ENCODE measurements around the gene PLEKHB2. TPM values are rescaled to one million over a fixed set of nuclear protein-coding genes. Genes with fewer than 3 reads are reported as not detected.
A peak's percentile ranks its signal among the peaks of the same experiment; 100 is the strongest.
"Not testable (repeated sequence)": the region's sequence is repeated elsewhere in the genome, so short reads cannot be mapped to it uniquely, and the experiment has no call there.

Gene PLEKHB2
- total RNA-seq, 1 donor from 2014 or later: 53.9 TPM

GRCh38 chr2:131148426-131148825 is 43.3 kb downstream of the PLEKHB2 start:
- H3K27ac Mint-ChIP-seq (ENCODE audit: unreplicated experiment): no peak overlapping the region
- peaks cover 21% of the 10 kb centered on the region for H3K36me3 Mint-ChIP-seq (ENCODE audit: unreplicated experiment)
- no peak for DNase-seq (ENCODE audit: extremely low spot score, unreplicated experiment)
- H3K4me3 Mint-ChIP-seq (ENCODE audit: unreplicated experiment): no peak overlapping the region
- no peaks in the 10 kb centered on the region for H3K27me3 Mint-ChIP-seq (ENCODE audit: unreplicated experiment)
- TF ChIP-seq, protein P1, sequence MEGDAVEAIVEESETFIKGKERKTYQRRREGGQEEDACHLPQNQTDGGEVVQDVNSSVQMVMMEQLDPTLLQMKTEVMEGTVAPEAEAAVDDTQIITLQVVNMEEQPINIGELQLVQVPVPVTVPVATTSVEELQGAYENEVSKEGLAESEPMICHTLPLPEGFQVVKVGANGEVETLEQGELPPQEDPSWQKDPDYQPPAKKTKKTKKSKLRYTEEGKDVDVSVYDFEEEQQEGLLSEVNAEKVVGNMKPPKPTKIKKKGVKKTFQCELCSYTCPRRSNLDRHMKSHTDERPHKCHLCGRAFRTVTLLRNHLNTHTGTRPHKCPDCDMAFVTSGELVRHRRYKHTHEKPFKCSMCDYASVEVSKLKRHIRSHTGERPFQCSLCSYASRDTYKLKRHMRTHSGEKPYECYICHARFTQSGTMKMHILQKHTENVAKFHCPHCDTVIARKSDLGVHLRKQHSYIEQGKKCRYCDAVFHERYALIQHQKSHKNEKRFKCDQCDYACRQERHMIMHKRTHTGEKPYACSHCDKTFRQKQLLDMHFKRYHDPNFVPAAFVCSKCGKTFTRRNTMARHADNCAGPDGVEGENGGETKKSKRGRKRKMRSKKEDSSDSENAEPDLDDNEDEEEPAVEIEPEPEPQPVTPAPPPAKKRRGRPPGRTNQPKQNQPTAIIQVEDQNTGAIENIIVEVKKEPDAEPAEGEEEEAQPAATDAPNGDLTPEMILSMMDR (IDR thresholded peaks at IDR 0.05): no peak
- no peaks in the 10 kb centered on the region for H3K4me1 Mint-ChIP-seq (ENCODE audit: unreplicated experiment)
- no peaks in the 10 kb centered on the region for H3K9me3 Mint-ChIP-seq (ENCODE audit: unreplicated experiment)

GRCh38 chr2:131150109-131150508 is 45.0 kb downstream of the PLEKHB2 start:
- not testable (repeated sequence) for H3K27me3 Mint-ChIP-seq (ENCODE audit: unreplicated experiment)
- H3K36me3 Mint-ChIP-seq (ENCODE audit: unreplicated experiment): peaks cover 19% of the 10 kb centered on the region

GRCh38 chr2:131151398-131151797 is 46.3 kb downstream of the PLEKHB2 start:
- Mint-ChIP-seq H3K4me1 (ENCODE audit: unreplicated experiment) (no peaks in the 10 kb centered on the region), H3K36me3 (ENCODE audit: unreplicated experiment) (peaks cover 16% of the 10 kb centered on the region), H3K9me3 (ENCODE audit: unreplicated experiment) (no peaks in the 10 kb centered on the region), H3K4me3 (ENCODE audit: unreplicated experiment) (no peak overlapping the region), H3K27me3 (ENCODE audit: unreplicated experiment) (no peaks in the 10 kb centered on the region), H3K27ac (ENCODE audit: unreplicated experiment) (no peak overlapping the region)
- TF ChIP-seq, protein P1 (IDR thresholded peaks at IDR 0.05): no peak
- no peak for DNase-seq (ENCODE audit: extremely low spot score, unreplicated experiment)

More at GRCh38 chr2:131150109-131150508, 45.0 kb downstream of the PLEKHB2 start:
- H3K9me3 Mint-ChIP-seq (ENCODE audit: unreplicated experiment); H3K27ac Mint-ChIP-seq (ENCODE audit: unreplicated experiment); DNase-seq (ENCODE audit: extremely low spot score, unreplicated experiment); H3K4me3 Mint-ChIP-seq (ENCODE audit: unreplicated experiment); H3K4me1 Mint-ChIP-seq (ENCODE audit: unreplicated experiment): not testable (repeated sequence)

GRCh38 chr2:131152074-131152473 is 46.9 kb downstream of the PLEKHB2 start:
- TF ChIP-seq, protein P1 (IDR thresholded peaks at IDR 0.05): no peak
- Mint-ChIP-seq H3K4me3 (ENCODE audit: unreplicated experiment) (no peak overlapping the region), H3K9me3 (ENCODE audit: unreplicated experiment) (no peaks in the 10 kb centered on the region), H3K27me3 (ENCODE audit: unreplicated experiment) (no peaks in the 10 kb centered on the region), H3K36me3 (ENCODE audit: unreplicated experiment) (peaks cover 11% of the 10 kb centered on the region), H3K4me1 (ENCODE audit: unreplicated experiment) (no peaks in the 10 kb centered on the region), H3K27ac (ENCODE audit: unreplicated experiment) (no peak overlapping the region)
- no peak for DNase-seq (ENCODE audit: extremely low spot score, unreplicated experiment)

DNA sequence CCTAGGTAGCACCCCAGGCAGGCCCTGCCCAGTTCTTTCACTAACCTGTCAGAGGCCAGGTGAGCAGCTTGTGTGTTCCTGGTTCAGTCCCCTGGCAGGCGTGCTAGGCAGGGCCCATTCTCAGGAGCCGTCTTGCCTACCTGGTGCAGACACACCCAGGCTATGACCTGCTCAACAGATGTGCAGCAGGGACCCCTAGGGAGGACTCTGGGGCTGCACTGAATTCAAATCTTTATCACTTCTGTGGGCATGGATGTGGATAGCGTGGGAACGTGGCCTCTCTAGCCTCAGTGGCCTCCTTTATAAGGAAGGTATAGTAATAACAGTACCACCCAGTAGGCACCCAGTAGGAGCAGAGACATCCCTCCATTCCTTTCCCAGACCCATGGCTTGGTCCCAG is 48.4 kb downstream of the PLEKHB2 start:
- no peak overlapping the region for H3K4me3 Mint-ChIP-seq (ENCODE audit: unreplicated experiment)
- H3K9me3 Mint-ChIP-seq (ENCODE audit: unreplicated experiment): no peaks in the 10 kb centered on the region
- TF ChIP-seq, protein P1 (IDR thresholded peaks at IDR 0.05): no peak
- peaks cover 7% of the 10 kb centered on the region for H3K36me3 Mint-ChIP-seq (ENCODE audit: unreplicated experiment)
- no peak for DNase-seq (ENCODE audit: extremely low spot score, unreplicated experiment)
- peaks cover under 1% of the 10 kb centered on the region for H3K27me3 Mint-ChIP-seq (ENCODE audit: unreplicated experiment)
- H3K4me1 Mint-ChIP-seq (ENCODE audit: unreplicated experiment): no peaks in the 10 kb centered on the region
- H3K27ac Mint-ChIP-seq (ENCODE audit: unreplicated experiment): no peak overlapping the region

- Mint-ChIP-seq H3K27me3 (ENCODE audit: unreplicated experiment) (peaks cover 7% of the 10 kb centered on the region), H3K27ac (ENCODE audit: unreplicated experiment) (no peak overlapping the region), H3K4me1 (ENCODE audit: unreplicated experiment) (no peaks in the 10 kb centered on the region), H3K9me3 (ENCODE audit: unreplicated experiment) (no peaks in the 10 kb centered on the region), H3K36me3 (ENCODE audit: unreplicated experiment) (peaks cover 6% of the 10 kb centered on the region), H3K4me3 (ENCODE audit: unreplicated experiment) (no peak overlapping the region)
- DNase-seq (ENCODE audit: extremely low spot score, unreplicated experiment): no peak
- TF ChIP-seq, protein P1 (IDR thresholded peaks at IDR 0.05): peak; percentile 80
Observed at GRCh38 chr2:131154071-131154531, 49.0 kb downstream of the PLEKHB2 start.

Measured in osteocyte (in vitro differentiated cells).